IPS-20b (cell line): ENCODE data around the gene TMC8.
"Not testable (repeated sequence)": the region's sequence is repeated elsewhere in the genome, so short reads cannot be mapped to it uniquely, and the experiment has no call there.

Experiments
- H3K27ac ChIP-seq: one replicate; pipeline ENCODE4 v1.5.1; 2013; ENCODE audit warnings: low read length
- H3K27me3 ChIP-seq: 2 replicates; pipeline ENCODE4 v1.6.1; 2013; ENCODE audit warnings: mild to moderate bottlenecking, low read length, inconsistent platforms; ENCODE audit not compliant: insufficient read depth
- H3K36me3 ChIP-seq: 2 replicates; pipeline ENCODE4 v1.6.1; 2013; ENCODE audit warnings: low read depth, mild to moderate bottlenecking, inconsistent platforms, low read length, moderate library complexity; ENCODE audit not compliant: insufficient read depth
- H3K4me1 ChIP-seq: 2 replicates; pipeline ENCODE4 v1.6.1; 2013; ENCODE audit warnings: mild to moderate bottlenecking, control low read depth, inconsistent platforms, low read length, moderate library complexity; ENCODE audit not compliant: insufficient read depth
- H3K4me3 ChIP-seq: 2 replicates; pipeline ENCODE4 v1.5.1; 2013; ENCODE audit warnings: mild to moderate bottlenecking, low read length, inconsistent platforms
- H3K9ac ChIP-seq: 2 replicates; pipeline ENCODE4 v1.6.1; 2013; ENCODE audit warnings: low read depth, mild to moderate bottlenecking, inconsistent platforms, low read length, moderate library complexity
- H3K9me3 ChIP-seq: 2 replicates; pipeline ENCODE4 v1.6.1; 2013; ENCODE audit warnings: mild to moderate bottlenecking, low read depth, low read length, inconsistent platforms; ENCODE audit not compliant: insufficient read depth

Gene TMC8

GRCh38 chr17:78130437-78131101 lies at the start of gene TMC8:
TMC8 (plus strand) TSS chr17:78130771; CDS start chr17:78131589, 818 bp downstream.
- Histone ChIP-seq H3K9me3 (no peaks in the 10 kb centered on the region), H3K9ac (no peak within 1 kb of the TSS), H3K27ac (no peak within 1 kb of the TSS), H3K4me1 (peaks cover 8% of the 10 kb centered on the region), H3K27me3 (peaks cover 46% of the 10 kb centered on the region), H3K4me3 (peak within 1 kb of the TSS; percentile 45; the same call in 1 of the 2 replicates), H3K36me3 (no peaks in the 10 kb centered on the region; the same call in none of the 2 replicates)

DNA sequence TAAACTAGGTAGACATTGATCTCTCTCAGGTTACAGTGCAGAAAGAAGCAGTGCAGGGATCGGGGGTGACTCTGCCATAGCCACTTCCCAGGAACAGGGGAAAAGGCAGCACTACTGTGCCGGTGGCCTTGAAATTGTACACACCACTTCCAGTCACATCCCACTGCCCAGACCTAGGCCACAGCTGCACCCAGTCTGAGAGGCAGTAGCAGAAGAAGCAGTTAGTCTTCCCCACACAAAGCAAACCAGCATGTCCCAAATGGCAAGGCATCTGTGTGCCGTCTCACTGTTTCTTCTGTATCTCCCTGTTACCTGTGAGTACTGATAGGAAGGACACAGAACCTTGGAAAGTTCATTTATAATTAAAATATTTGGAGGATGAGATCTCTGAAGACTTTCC lies 49.0 kb upstream of the TMC8 start:
- H3K9ac ChIP-seq: no peak overlapping the region
- H3K4me1 ChIP-seq: no peaks in the 10 kb centered on the region
- no peak overlapping the region for H3K4me3 ChIP-seq
- H3K36me3 ChIP-seq: peaks cover 78% of the 10 kb centered on the region
- no peaks in the 10 kb centered on the region for H3K27me3 ChIP-seq
- H3K27ac ChIP-seq: no peak overlapping the region
- H3K9me3 ChIP-seq: no peaks in the 10 kb centered on the region

DNA sequence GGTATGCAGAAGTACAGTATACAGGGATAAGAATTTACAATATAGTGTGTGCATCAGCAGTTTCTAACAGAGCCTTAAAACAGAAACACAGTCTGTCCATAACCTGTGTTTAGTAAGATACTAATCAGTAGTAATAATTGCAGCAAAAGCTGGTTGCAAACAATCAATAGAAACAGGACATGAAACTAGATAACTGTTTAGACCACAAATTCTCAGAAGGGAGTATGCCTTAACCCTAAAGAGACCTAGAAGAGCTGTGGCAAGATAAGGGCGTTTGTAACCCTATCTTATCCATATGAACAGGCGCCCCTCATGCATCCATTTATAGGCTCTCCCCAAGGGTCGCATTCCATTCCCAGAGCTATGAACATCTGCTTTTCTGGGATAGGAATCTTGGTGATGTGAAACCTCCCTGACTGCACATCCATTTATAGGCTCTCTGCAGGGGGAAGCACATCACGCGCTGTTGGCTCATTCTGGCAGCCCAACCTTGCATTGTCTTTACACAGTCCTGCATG lies 48.2 kb upstream of the TMC8 start:
- H3K36me3 ChIP-seq: peaks cover 77% of the 10 kb centered on the region
- not testable (repeated sequence) for H3K27me3 ChIP-seq, H3K9ac ChIP-seq, H3K4me3 ChIP-seq, H3K4me1 ChIP-seq, H3K9me3 ChIP-seq, H3K27ac ChIP-seq

DNA sequence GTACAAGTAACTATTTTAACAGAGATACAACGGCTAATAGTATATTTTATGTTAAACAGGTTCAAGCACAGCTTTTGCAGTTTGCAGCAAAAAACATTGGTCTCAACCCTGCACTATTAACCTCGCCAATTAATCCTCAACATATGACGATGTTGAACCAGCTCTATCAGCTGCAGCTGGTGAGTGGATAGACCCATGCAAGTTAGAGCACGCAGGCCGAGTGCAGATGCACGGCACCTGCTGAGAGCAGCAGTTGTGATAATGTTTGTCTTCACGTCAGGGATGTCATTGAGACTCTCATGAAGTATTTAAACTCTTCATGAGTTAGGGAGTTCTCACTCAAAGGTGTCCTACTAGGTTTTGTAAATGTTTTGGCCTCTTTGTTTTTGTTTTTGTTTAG lies 47.6 kb upstream of the TMC8 start:
- H3K4me3 ChIP-seq: no peak overlapping the region
- H3K4me1 ChIP-seq: no peaks in the 10 kb centered on the region
- H3K9me3 ChIP-seq: no peaks in the 10 kb centered on the region
- H3K9ac ChIP-seq: no peak overlapping the region
- H3K36me3 ChIP-seq: peaks cover 77% of the 10 kb centered on the region
- H3K27me3 ChIP-seq: no peaks in the 10 kb centered on the region
- no peak overlapping the region for H3K27ac ChIP-seq

- Histone ChIP-seq H3K27me3 (no peaks in the 10 kb centered on the region), H3K36me3 (peaks cover 80% of the 10 kb centered on the region)
Observed at GRCh38 chr17:78086740-78087139, 43.8 kb upstream of the TMC8 start.

GRCh38 chr17:78088529-78088928 lies 42.0 kb upstream of the TMC8 start:
- Histone ChIP-seq H3K27ac (no peak overlapping the region), H3K4me1 (no peaks in the 10 kb centered on the region), H3K9ac (no peak overlapping the region), H3K36me3 (peaks cover 81% of the 10 kb centered on the region), H3K9me3 (no peaks in the 10 kb centered on the region), H3K27me3 (no peaks in the 10 kb centered on the region), H3K4me3 (no peak overlapping the region)

More at GRCh38 chr17:78086740-78087139, 43.8 kb upstream of the TMC8 start:
- Histone ChIP-seq H3K4me3 (no peak overlapping the region), H3K4me1 (no peaks in the 10 kb centered on the region), H3K9me3 (no peaks in the 10 kb centered on the region), H3K27ac (no peak overlapping the region), H3K9ac (no peak overlapping the region)

DNA sequence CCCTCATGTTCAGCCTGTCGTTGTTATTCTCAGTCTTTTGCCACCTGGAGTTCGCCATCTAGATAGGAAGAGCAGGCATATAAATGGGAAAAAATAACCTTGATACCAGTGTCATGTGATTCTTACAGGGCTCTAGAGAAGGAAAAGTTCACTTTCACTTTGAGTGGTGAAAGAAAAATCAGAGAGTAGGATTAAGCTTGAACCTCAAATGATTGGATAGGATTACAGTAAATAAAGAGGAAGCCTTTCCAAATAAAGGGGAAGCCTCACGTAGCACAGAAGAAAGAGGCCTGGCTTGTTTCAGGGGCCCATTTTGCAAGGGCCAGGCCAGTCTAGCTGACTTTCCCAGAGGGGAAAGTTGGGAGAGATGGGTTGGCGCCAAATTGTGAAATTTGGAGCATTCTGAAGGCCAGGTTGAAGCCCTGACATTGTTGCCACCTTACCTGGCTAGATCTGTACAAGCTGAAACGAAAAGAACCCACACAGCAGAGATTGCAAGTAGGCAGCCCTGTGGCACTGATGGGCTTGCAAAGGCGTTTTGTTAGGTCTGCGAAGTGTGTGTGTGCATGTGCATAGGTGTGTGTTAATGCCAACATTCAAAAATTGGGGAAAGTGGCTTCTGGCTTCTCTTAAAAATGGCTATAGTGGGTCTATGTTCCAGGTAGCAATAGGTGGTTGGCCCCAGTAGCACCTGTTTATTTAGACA lies 40.8 kb upstream of the TMC8 start:
- no peak overlapping the region for H3K9ac ChIP-seq
- no peaks in the 10 kb centered on the region for H3K4me1 ChIP-seq
- H3K27me3 ChIP-seq: no peaks in the 10 kb centered on the region
- H3K9me3 ChIP-seq: no peaks in the 10 kb centered on the region
- no peak overlapping the region for H3K27ac ChIP-seq
- no peak overlapping the region for H3K4me3 ChIP-seq
- H3K36me3 ChIP-seq: peaks cover 90% of the 10 kb centered on the region

DNA sequence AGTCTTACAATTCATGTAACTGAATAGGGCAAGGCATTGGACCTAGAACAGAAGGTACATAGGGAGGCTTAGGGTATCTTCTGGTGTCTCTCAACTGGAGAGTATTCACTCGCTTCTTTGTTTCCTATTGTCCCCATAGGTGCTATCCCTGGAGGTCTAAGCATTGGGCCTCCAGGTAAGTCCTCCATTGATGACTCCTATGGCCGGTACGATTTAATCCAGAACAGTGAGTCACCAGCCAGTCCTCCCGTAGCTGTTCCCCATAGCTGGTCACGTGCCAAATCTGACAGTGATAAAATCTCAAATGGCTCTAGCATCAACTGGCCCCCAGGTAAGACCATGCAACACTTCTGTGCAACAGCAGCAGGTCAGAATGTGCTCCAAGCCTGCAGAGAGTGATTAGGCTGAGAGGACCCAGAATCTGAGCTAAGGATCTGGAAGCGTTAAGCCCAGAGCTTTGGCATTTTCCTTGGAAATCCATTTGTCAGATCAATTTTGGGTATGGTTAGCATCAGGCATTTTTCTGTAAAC lies 37.7 kb upstream of the TMC8 start:
- H3K27ac ChIP-seq: no peak overlapping the region
- no peak overlapping the region for H3K9ac ChIP-seq
- H3K27me3 ChIP-seq: no peaks in the 10 kb centered on the region
- no peak overlapping the region for H3K4me3 ChIP-seq
- H3K36me3 ChIP-seq: peaks cover 96% of the 10 kb centered on the region
- no peaks in the 10 kb centered on the region for H3K4me1 ChIP-seq
- no peaks in the 10 kb centered on the region for H3K9me3 ChIP-seq

- no peaks in the 10 kb centered on the region for H3K27me3 ChIP-seq
- H3K9ac ChIP-seq: no peak overlapping the region
- H3K4me1 ChIP-seq: no peaks in the 10 kb centered on the region
- no peak overlapping the region for H3K27ac ChIP-seq
- no peak overlapping the region for H3K4me3 ChIP-seq
- H3K36me3 ChIP-seq: peaks cover 100% of the 10 kb centered on the region
- H3K9me3 ChIP-seq: peaks cover 4% of the 10 kb centered on the region; the same call in 1 of the 2 replicates
Observed at GRCh38 chr17:78095035-78095434, 35.5 kb upstream of the TMC8 start.

GRCh38 chr17:78096093-78096492 lies 34.5 kb upstream of the TMC8 start:
- Histone ChIP-seq H3K4me3 (no peak overlapping the region), H3K9ac (no peak overlapping the region), H3K4me1 (no peaks in the 10 kb centered on the region), H3K27me3 (no peaks in the 10 kb centered on the region), H3K9me3 (peaks cover 12% of the 10 kb centered on the region; the same call in 1 of the 2 replicates), H3K36me3 (peaks cover 98% of the 10 kb centered on the region), H3K27ac (no peak overlapping the region)

DNA sequence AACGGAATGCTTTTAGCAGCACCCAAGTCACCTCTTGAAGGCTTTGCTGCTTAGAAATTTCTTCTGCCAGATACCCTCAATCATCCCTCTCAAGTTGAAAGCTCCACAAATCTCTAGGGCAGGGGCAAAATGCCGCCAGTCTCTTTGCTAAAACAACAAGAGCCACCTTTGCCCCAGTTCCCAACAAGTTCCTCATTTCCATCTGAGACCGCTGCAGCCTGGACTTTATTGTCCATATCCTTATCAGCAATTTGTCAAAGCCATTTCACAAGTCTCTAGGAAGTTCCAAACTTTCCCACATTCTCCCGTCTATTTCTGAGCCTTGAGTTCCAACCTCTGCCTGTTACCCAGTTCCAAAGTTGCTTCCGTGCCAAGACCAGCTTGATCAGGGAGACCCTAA lies 29.5 kb upstream of the TMC8 start:
- no peak overlapping the region for H3K27ac ChIP-seq
- H3K36me3 ChIP-seq: peaks cover 81% of the 10 kb centered on the region
- H3K27me3 ChIP-seq: no peaks in the 10 kb centered on the region
- no peaks in the 10 kb centered on the region for H3K4me1 ChIP-seq
- H3K9me3 ChIP-seq: peaks cover 17% of the 10 kb centered on the region; the same call in 1 of the 2 replicates
- H3K9ac ChIP-seq: no peak overlapping the region
- H3K4me3 ChIP-seq: no peak overlapping the region

- H3K9me3 ChIP-seq: peaks cover 17% of the 10 kb centered on the region; the same call in 1 of the 2 replicates
- no peak overlapping the region for H3K9ac ChIP-seq
- no peak overlapping the region for H3K27ac ChIP-seq
- no peaks in the 10 kb centered on the region for H3K4me1 ChIP-seq
- no peak overlapping the region for H3K4me3 ChIP-seq
- no peaks in the 10 kb centered on the region for H3K27me3 ChIP-seq
- peaks cover 77% of the 10 kb centered on the region for H3K36me3 ChIP-seq
Observed at GRCh38 chr17:78101542-78101941, 29.0 kb upstream of the TMC8 start.
